Subcutaneous abdominal adipose tissue (tissue), 5 donors: ENCODE results near the gene CDYL2.

Experiments
- H3K27ac ChIP-seq: one replicate; pipeline ENCODE4 v1.7.0; 2013; ENCODE audit warnings: low read depth, mild to moderate bottlenecking, inconsistent platforms, low read length, moderate library complexity
- H3K27me3 ChIP-seq, 5 donors: one replicate each; pipeline ENCODE4 v1.7.0; 2013; ENCODE audit warnings: low read length in 5 of 5, inconsistent platforms in 1 of 5; ENCODE audit not compliant: control insufficient read depth in 5 of 5, insufficient read depth in 4 of 5
- H3K36me3 ChIP-seq, 5 donors: one replicate each; pipeline ENCODE4 v1.7.0; 2013; ENCODE audit warnings: low read length in 5 of 5; ENCODE audit not compliant: control insufficient read depth in 5 of 5, insufficient read depth in 5 of 5
- H3K4me1 ChIP-seq, 5 donors: one replicate each; pipeline ENCODE4 v1.7.0; 2013; ENCODE audit warnings: low read length in 5 of 5, mild to moderate bottlenecking in 3 of 5, moderate library complexity in 1 of 5; ENCODE audit not compliant: control insufficient read depth in 5 of 5, insufficient read depth in 5 of 5
- H3K4me3 ChIP-seq, 5 donors: one replicate each; pipeline ENCODE4 v1.7.0; 2013; ENCODE audit warnings: low read length in 5 of 5, low read depth in 1 of 5
- H3K9ac ChIP-seq, 5 donors: one replicate each; pipeline ENCODE4 v1.7.0; 2013; ENCODE audit warnings: low read length in 5 of 5, mild to moderate bottlenecking in 4 of 5, moderate library complexity in 3 of 5
- H3K9me3 ChIP-seq, 5 donors: one replicate each; pipeline ENCODE4 v1.7.0; 2013; ENCODE audit warnings: low read length in 5 of 5; ENCODE audit not compliant: control insufficient read depth in 5 of 5
- donor health status: healthy.
- donor health status: healthy.
- donor health status: healthy.
- donor health status: healthy.
- donor health status: healthy.

The CDYL2 gene

DNA sequence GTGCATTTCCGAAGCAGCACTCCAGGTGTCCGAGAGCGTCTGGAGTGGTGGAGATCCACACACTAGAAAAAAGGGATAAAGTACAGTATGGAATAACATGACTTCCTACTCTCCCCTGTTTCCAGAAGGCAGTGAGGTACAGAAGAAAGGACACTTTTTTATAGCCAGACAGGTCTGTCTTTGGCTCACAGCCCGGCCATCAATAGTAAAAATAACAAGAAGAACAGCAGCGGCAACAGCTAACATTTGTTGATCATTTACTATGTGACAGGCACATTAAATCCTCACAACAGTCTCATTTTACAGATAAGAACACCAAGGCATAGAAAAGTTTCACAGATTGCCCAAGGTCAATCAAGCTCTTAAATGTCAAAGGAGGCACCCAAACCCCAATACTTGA, 247.4 kb downstream of the CDYL2 start:
- Histone ChIP-seq H3K9me3 (no peaks in the 10 kb centered on the region), H3K4me1 (no peaks in the 10 kb centered on the region), H3K36me3 (no peaks in the 10 kb centered on the region), H3K9ac (no peak overlapping the region), H3K4me3 (no peak overlapping the region), H3K27me3 (peaks cover 0 to 7% (median 3%) of the 10 kb centered on the region in 5 donors), H3K27ac (no peak overlapping the region)

DNA sequence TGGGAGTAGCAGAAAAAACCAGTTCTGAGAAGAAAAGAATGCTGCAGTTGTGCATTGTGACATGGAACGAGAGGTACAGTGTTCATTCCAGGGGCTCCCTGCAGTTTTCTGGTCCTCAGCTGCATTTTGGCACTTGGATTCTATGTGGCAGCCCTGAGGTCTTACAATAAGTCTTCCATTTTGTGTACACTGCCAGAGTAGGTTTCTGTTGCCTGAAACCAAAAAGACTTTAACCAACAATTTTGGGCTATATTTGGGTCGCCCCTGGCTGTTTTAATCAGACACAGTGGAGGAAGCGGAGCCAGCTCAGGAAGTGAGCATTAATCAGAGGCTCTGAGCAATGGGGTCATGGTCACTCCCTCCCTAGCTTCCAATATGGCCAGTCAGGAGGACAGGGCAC, 247.9 kb downstream of the CDYL2 start:
- H3K27ac ChIP-seq: no peak overlapping the region
- H3K9ac ChIP-seq: no peak overlapping the region
- no peaks in the 10 kb centered on the region for H3K9me3 ChIP-seq
- H3K4me3 ChIP-seq: no peak overlapping the region
- peaks cover 0 to 10% (median 3%) of the 10 kb centered on the region in 5 donors for H3K27me3 ChIP-seq
- no peaks in the 10 kb centered on the region for H3K4me1 ChIP-seq
- no peaks in the 10 kb centered on the region for H3K36me3 ChIP-seq

DNA sequence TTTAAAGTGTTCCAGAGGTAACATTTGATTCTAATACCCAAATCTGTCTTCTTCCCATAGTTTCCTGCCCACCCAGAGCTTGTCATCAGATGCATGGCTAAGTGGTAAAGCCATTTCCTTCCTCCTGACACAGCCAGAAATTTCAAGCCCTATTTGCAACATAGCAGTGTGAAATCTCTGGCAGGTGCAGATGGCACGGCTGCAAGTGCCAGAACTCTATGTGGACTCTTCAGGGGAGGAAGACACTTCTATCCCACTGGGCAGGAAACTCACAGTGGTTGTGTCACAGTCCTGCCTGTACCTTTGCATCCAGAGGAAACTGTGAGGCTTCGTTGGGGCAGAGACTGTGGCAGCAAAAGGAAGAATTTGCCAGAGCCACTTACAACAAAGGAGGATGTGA, 250.4 kb downstream of the CDYL2 start:
- Histone ChIP-seq H3K9ac (no peak overlapping the region), H3K4me1 (no peaks in the 10 kb centered on the region), H3K27me3 (peaks cover 0 to 10% (median 3%) of the 10 kb centered on the region in 5 donors), H3K4me3 (no peak overlapping the region), H3K36me3 (no peaks in the 10 kb centered on the region), H3K9me3 (no peaks in the 10 kb centered on the region), H3K27ac (no peak overlapping the region)

DNA sequence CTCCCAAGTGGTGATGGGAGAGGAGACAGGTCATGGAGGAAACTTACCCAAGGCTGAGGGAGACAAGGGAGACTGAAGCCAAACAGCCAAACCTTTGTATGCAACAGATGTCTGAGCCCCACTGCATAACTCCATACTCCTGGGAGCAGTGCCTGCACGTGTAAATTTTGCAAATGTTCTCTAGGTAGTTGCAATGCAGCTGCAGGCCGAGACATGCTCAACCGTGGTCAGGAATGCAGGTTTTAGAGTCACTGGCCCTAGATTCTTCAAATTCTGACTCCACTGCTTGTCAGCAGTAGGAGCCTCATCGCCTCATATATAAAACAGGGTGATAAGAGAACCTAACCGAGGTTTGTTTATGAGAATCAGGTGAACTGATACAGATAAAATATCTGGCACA, 252.1 kb downstream of the CDYL2 start:
- H3K4me3 ChIP-seq: no peak overlapping the region
- no peaks in the 10 kb centered on the region for H3K36me3 ChIP-seq
- no peaks in the 10 kb centered on the region for H3K9me3 ChIP-seq

More for the DNA sequence above, 252.1 kb downstream of the CDYL2 start:
- no peaks in the 10 kb centered on the region for H3K4me1 ChIP-seq
- H3K9ac ChIP-seq: no peak overlapping the region
- H3K27me3 ChIP-seq: peaks cover 0 to 10% (median 3%) of the 10 kb centered on the region in 5 donors
- H3K27ac ChIP-seq: no peak overlapping the region
